Measurements from ENCODE around the gene TAMALIN. TPM values are rescaled to one million over a fixed set of nuclear protein-coding genes. Genes with fewer than 3 reads are reported as not detected.

TAMALIN gene
- total and polyA plus RNA-seq, 2 of the 4 experiments (the other 2 are of a cell fraction), result 2.7 to 5.3 TPM

DNA sequence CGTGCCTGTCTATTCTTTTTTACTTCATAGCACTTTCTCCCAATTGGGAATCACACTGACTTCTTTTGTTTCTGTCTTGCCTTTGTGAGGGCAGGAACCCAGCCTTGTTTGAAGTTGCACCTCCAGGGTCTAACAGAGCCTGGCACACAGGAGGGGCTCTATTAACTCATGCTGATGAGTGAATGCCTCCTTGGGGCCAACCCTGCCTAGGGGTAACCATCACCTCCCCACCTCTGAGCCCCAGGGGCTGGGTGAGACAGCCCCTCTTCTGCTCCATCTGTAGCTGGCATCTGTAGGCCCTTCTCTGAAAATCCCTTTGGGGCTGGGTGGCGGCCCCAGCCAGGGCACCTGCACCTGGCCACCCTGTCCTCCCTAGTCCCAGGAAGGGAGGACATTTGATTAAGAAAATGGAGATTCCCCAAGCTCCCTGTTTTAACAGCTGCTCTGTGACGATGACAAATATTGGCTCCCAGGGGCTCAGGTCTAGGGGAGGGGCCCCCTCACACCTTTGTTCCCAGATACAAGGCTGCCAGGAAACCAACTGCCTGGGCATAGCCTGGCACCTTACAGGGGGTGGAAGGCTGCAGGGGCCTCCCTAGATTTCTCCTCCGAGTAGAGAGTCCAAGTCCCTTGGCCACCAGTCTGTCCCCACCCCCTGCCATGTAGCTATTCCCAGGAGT, 11.8 kb downstream of the TAMALIN start:
- no TSS peak for BruUV-seq (replicated peaks)
- no peaks in the 10 kb centered on the region for H3K79me1 ChIP-seq (ENCODE audit: low read depth in 1 of 2, low read length in 2 of 2)
- no peak overlapping the region for H3K18ac ChIP-seq (ENCODE audit: low read depth, low read length)
- no peak overlapping the region for H3K56ac ChIP-seq (ENCODE audit: extremely low read depth, insufficient read depth, low read length)
- no peak overlapping the region for H3K4ac ChIP-seq (ENCODE audit: low read depth, low read length)
- H3K4me1 ChIP-seq (ENCODE audit: control insufficient read depth, insufficient read depth, low read length), result peaks cover 2% of the 10 kb centered on the region; the same call in 1 of the 2 replicates
- H4K20me1 ChIP-seq (ENCODE audit: insufficient read depth, low read length), result no peaks in the 10 kb centered on the region; the same call in 1 of the 2 replicates
- H3K9me3 ChIP-seq (ENCODE audit: control insufficient read depth, insufficient read depth, low read length), result no peaks in the 10 kb centered on the region
- no peak overlapping the region for H3K4me2 ChIP-seq (ENCODE audit: low read depth, low read length)
- H4K8ac ChIP-seq (ENCODE audit: low read depth in 2 of 2, low read length in 2 of 2), result no peak overlapping the region
- H2AK5ac ChIP-seq (ENCODE audit: low read depth, low read length), result no peak overlapping the region
- H3K36me3 ChIP-seq (ENCODE audit: control insufficient read depth, insufficient read depth, low read length), result peaks cover 18% of the 10 kb centered on the region; the same call in 1 of the 2 replicates
- DNase-seq (no peak), ATAC-seq (ENCODE audit: low read depth) (no peak)
- no peak overlapping the region for H2BK120ac ChIP-seq (ENCODE audit: low read depth, low read length)
- H2BK15ac ChIP-seq (ENCODE audit: low read depth, low read length), result no peak overlapping the region
- no peak overlapping the region for H3K14ac ChIP-seq (replicated peaks; ENCODE audit: low read depth, low read length)
- no peak overlapping the region for H2AK9ac ChIP-seq (replicated peaks; ENCODE audit: low read depth, low read length, poor library complexity)
- WGBS, 2 experiments (ENCODE audit: extremely low coverage in 2 of 2, insufficient read length in 1 of 2), result no CpG with 5 or more reads among the region's 4 CpGs
- H4K5ac ChIP-seq (ENCODE audit: low read depth, low read length), result no peak overlapping the region
- no peak overlapping the region for H3K27ac ChIP-seq (ENCODE audit: insufficient read depth, low read length)
- no peak overlapping the region for H4K91ac ChIP-seq (ENCODE audit: insufficient read depth, low read depth, low read length)
- H2AFZ ChIP-seq (replicated peaks; ENCODE audit: low read length, poor library complexity), result no peak overlapping the region
- no peak overlapping the region for H3K9ac ChIP-seq (ENCODE audit: low read depth, low read length)
- dilution Hi-C loops (cut with HindIII; ENCODE audit: low sequenced_read_pairs, unreplicated experiment), result no loop called here
- ChIA-PET CTCF (interaction anchor here (0.8 to 8.6 kb wide), 2 partner anchors 8 to 14 kb away, joined by 3 to 128 read pairs; partner anchors contain the start of gene TAMALIN), POLR2A (ENCODE audit: unreplicated experiment) (interaction anchor here (0.9 kb wide), 1 partner anchor 14 kb away, joined by 3 read pairs; no protein-coding TSS in a partner anchor)
- H3K9me1 ChIP-seq (ENCODE audit: insufficient read depth, low read length), result no peaks in the 10 kb centered on the region
- TF ChIP-seq RFX5 (IDR thresholded peaks at IDR 0.05; ENCODE audit: low read depth, low read length), result no peak
- H2BK5ac ChIP-seq (ENCODE audit: low read depth, low read length, poor library complexity, severe bottlenecking), result no peak overlapping the region
- H3K4me3 ChIP-seq (ENCODE audit: insufficient read depth, low read depth, low read length), result no peak overlapping the region
- intact Hi-C loops (cut with micrococcal nuclease), result no loop called here
- no peaks in the 10 kb centered on the region for H3K27me3 ChIP-seq (ENCODE audit: control insufficient read depth, insufficient read depth, low read length)
- in situ Hi-C loops (cut with MboI; ENCODE audit: low sequenced_read_pairs), result no loop called here
- H2BK20ac ChIP-seq (ENCODE audit: low read depth, low read length), result no peak overlapping the region
- H3K23ac ChIP-seq (ENCODE audit: low read depth, low read length), result no peak overlapping the region
